HepG2 (cell line): ENCODE measurements around the gene MALRD1. TPM values are rescaled to one million over a fixed set of nuclear protein-coding genes. Genes with fewer than 3 reads are reported as not detected.

Experiments
- ATAC-seq: fragments of 200-7000 bp; cut with Tn5 transposase; 3 replicates; pipeline ENCODE4 v1.9.1; 2020; ENCODE audit warnings: mild to moderate bottlenecking, moderate library complexity
- BruUV-seq: library from RNA; stranded (reverse); fragments of 400-500 nt; replicated peaks from 2 replicates; lab custom pipeline; 2021; lab: Mats Ljungman, UMichigan
- CTCF ChIA-PET: fragments of 300-600 bp; formaldehyde crosslinking; extraction: SDS; loops from one replicate; lab custom pipeline; 2021; ENCODE audit warnings: low total read pairs, inconsistent platforms, low intra/inter-chr PET ratio; lab: Yijun Ruan, JAX
- POLR2A ChIA-PET: fragments of 350-600 bp; sonication (Branson Sonifier 250); formaldehyde crosslinking; loops from one replicate; lab custom pipeline; 2020; ENCODE audit warnings: antibody characterized with exemption, inconsistent platforms; lab: Yijun Ruan, JAX
- DNase-seq: peaks from one replicate; pipeline ENCODE4 v3.0.0-alpha.2; 2015; ENCODE audit warnings: low spot score
- FAIRE-seq: peaks from 3 replicates; lab custom pipeline; 2011; peaks lifted over from hg19 to GRCh38; lab: Jason Lieb, UNC
- H2AFZ ChIP-seq: one replicate; pipeline ENCODE4 v1.6.1; 2011; ENCODE audit warnings: low read length, inconsistent platforms
- H3K27ac ChIP-seq: fragments of 300-600 bp; 3 replicates; pipeline ENCODE4 v1.8.0; 2011; ENCODE audit warnings: mixed run types, mild to moderate bottlenecking, mixed read lengths, low read length, inconsistent platforms; ENCODE audit not compliant: insufficient read depth; ENCODE audit errors: extremely low read length
- H3K27me3 ChIP-seq, 2 experiments: fragments of 200-600 bp in 1 of 2; 2 replicates in 1 of 2; 3 replicates in 1 of 2; pipeline versions ENCODE4 v1.6.0 to v1.8.0; 2011; ENCODE audit warnings: low read length in 2 of 2, mild to moderate bottlenecking in 2 of 2, moderate library complexity in 2 of 2, inconsistent platforms in 1 of 2; ENCODE audit not compliant: insufficient read depth in 2 of 2, control insufficient read depth in 1 of 2
- H3K36me3 ChIP-seq, 2 experiments: fragments of 200-600 bp in 1 of 2; replicated peaks in 1 of 2; 2 replicates in 1 of 2; 3 replicates in 1 of 2; pipeline versions ENCODE4 v1.5.1 to v1.8.0; 2011; ENCODE audit warnings: low read length in 2 of 2, inconsistent platforms in 1 of 2; ENCODE audit not compliant: insufficient read depth in 2 of 2, control insufficient read depth in 1 of 2
- H3K4me1 ChIP-seq: 2 replicates; pipeline ENCODE4 v1.5.1; 2012; ENCODE audit warnings: low read length, inconsistent platforms; ENCODE audit not compliant: insufficient read depth
- H3K4me2 ChIP-seq: 2 replicates; pipeline ENCODE4 v1.6.0; 2011; ENCODE audit warnings: low read depth, low read length, inconsistent platforms
- H3K4me3 ChIP-seq, 3 experiments: fragments of 200-600 bp in 1 of 3; sonication (generic), shearing (Covaris generic) in 1 of 3; replicated peaks in 1 of 3; 2 replicates each; pipeline ENCODE4 v1.5.1; 2011 to 2016; ENCODE audit warnings: low read length in 3 of 3, inconsistent platforms in 2 of 3, low read depth in 2 of 3, mild to moderate bottlenecking in 2 of 3, control low read depth in 1 of 3, mixed read lengths in 1 of 3; ENCODE audit not compliant: insufficient read depth in 1 of 3
- H3K79me2 ChIP-seq: one replicate; pipeline ENCODE4 v1.6.1; 2011; ENCODE audit warnings: low read length, inconsistent platforms; ENCODE audit not compliant: insufficient read depth
- H3K9ac ChIP-seq: 2 replicates; pipeline ENCODE4 v1.6.0; 2011; ENCODE audit warnings: mild to moderate bottlenecking, low read depth, low read length, inconsistent platforms; ENCODE audit not compliant: insufficient read depth
- H3K9me3 ChIP-seq: 2 replicates; pipeline ENCODE4 v1.5.1; 2012; ENCODE audit warnings: mild to moderate bottlenecking, low read length
- H4K20me1 ChIP-seq: 2 replicates; pipeline ENCODE4 v1.6.0; 2011; ENCODE audit warnings: inconsistent platforms, mild to moderate bottlenecking, low read length, moderate library complexity; ENCODE audit not compliant: insufficient read depth
- ADNP ChIP-seq: sonication (generic); formaldehyde crosslinking; IDR thresholded peaks from 2 replicates; pipeline ENCODE4 v1.4.0; 2020; ENCODE audit warnings: missing genetic modification reagents
- ARNT ChIP-seq: fragments of 450-650 bp; IDR thresholded peaks from 2 replicates; pipeline ENCODE4 v1.6.1; 2017
- IRX3 ChIP-seq: sonication (generic); formaldehyde crosslinking; IDR thresholded peaks from 2 replicates; pipeline ENCODE4 v1.8.1; 2023; ENCODE audit warnings: mild to moderate bottlenecking, low read depth, missing genetic modification reagents, borderline replicate concordance
- KIAA2018 ChIP-seq: sonication (generic); formaldehyde crosslinking; IDR thresholded peaks from 2 replicates; pipeline ENCODE4 v1.5.0; 2020; ENCODE audit warnings: mild to moderate bottlenecking, missing genetic modification reagents, borderline replicate concordance
- ZNF142 ChIP-seq: sonication (generic); formaldehyde crosslinking; IDR thresholded peaks from 2 replicates; pipeline ENCODE4 v1.4.0; 2020; ENCODE audit warnings: missing genetic modification reagents
- ZNF282 ChIP-seq: fragments of 450-650 bp; IDR thresholded peaks from 2 replicates; pipeline ENCODE4 v1.6.1; 2018; ENCODE audit not compliant: partially characterized antibody
- ZNF547 ChIP-seq: sonication (generic); formaldehyde crosslinking; IDR thresholded peaks from 2 replicates; pipeline ENCODE4 v1.5.1; 2020; ENCODE audit warnings: mild to moderate bottlenecking, missing genetic modification reagents
- ZNF549 ChIP-seq: sonication (generic); formaldehyde crosslinking; IDR thresholded peaks from 2 replicates; pipeline ENCODE4 v1.5.0; 2020; ENCODE audit warnings: missing genetic modification reagents
- ZNF577 ChIP-seq: sonication (generic); formaldehyde crosslinking; IDR thresholded peaks from 2 replicates; pipeline ENCODE4 v1.4.0; 2020; ENCODE audit warnings: mild to moderate bottlenecking, low read depth, missing genetic modification reagents, borderline replicate concordance
- in situ Hi-C: cut with HindIII; loops from 2 replicates; pipeline ENCODE4 v1.10.0; 2017; ENCODE audit warnings: low pct_unique_long_range_greater_than_20kb; ENCODE audit not compliant: extremely low pct_ligation_motif_present
- intact Hi-C: fragments of 100-400 bp; cut with micrococcal nuclease; formaldehyde crosslinking; loops from one replicate; pipeline ENCODE4 v1.10.0; 2022; ENCODE audit not compliant: unreplicated experiment
- polyA plus RNA-seq, 8 experiments: library from polyadenylated mRNA; depleted of rRNA in 3 of 8; stranded (reverse) in 7 of 8; unstranded in 1 of 8; fragments of >200 nt; fragmentation: Illumina TruSeq in 4 of 8; extraction: Trizol in 4 of 8; gene quantifications; 2 replicates each; pipeline versions ENCODE4 v1.2.1 to v1.2.3, GENCODE V29; 2011 to 2016; ENCODE audit warnings: low read depth in 4 of 8, missing spikeins in 1 of 8, mixed read lengths in 1 of 8; ENCODE audit not compliant: insufficient read depth in 1 of 8
- total RNA-seq, 5 experiments: library from RNA; depleted of rRNA; stranded (reverse); fragments of >200 nt; fragmentation: Illumina TruSeq; extraction: Trizol; gene quantifications; 2 replicates each; pipeline ENCODE4 v1.2.3, GENCODE V29; 2016; ENCODE audit warnings: low read depth in 1 of 5
- TF ChIP-seq, protein P1 (sequence below): sonication (generic); formaldehyde crosslinking; IDR thresholded peaks from 2 replicates; pipeline ENCODE4 v1.4.0; 2020; ENCODE audit warnings: missing genetic modification reagents

The MALRD1 gene
- total and polyA plus RNA-seq, 2 of the 13 experiments (the other 11 are each of a cell fraction or from before 2014, with no cell fraction given), result 5.7 to 15.4 TPM

DNA sequence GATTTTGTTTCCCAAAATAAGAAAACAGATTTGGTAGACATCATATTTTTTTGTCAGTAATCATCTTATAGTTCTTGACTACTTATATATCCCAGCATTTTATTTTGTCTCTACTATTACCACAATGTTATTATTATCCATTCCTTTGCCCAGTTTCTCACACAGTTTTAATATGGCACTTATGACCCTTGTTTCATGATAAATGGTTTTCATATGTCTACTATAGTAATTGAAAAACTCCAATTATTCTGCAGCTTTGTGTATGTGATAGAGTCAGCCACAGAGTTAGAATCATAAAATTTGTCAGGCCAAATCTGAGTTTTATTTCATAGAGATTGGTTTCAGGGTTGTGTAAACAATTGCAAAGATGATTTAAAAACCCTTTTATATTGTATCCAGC, 203.9 kb downstream of the MALRD1 start:
- Histone ChIP-seq H3K9ac (no peak overlapping the region), H4K20me1 (no peaks in the 10 kb centered on the region), H3K4me3 (no peak overlapping the region), H3K36me3 (peaks cover 0 to 1% of the 10 kb centered on the region in 2 experiments; a peak in 1 of 5 replicates), H3K9me3 (peaks cover 5% of the 10 kb centered on the region; the same call in 1 of the 2 replicates), H3K79me2 (no peaks in the 10 kb centered on the region), H3K27ac (no peak overlapping the region), H3K4me2 (no peak overlapping the region), H2AFZ (no peak overlapping the region), H3K27me3 (no peaks in the 10 kb centered on the region), H3K4me1 (no peaks in the 10 kb centered on the region)
- DNase-seq (no peak), FAIRE-seq (no peak), ATAC-seq (no peak)
- in situ Hi-C loops (no loop called here), intact Hi-C loops (no loop called here)
- BruUV-seq, result no TSS peak
- CTCF ChIA-PET, result no interaction called here
- POLR2A ChIA-PET, result no interaction called here
- no peak for TF ChIP-seq ZNF282
- no peak for TF ChIP-seq KIAA2018 (CRISPR knock-in tag)
- no peak for TF ChIP-seq ZNF549
- no peak for TF ChIP-seq ARNT
- TF ChIP-seq, protein P1, sequence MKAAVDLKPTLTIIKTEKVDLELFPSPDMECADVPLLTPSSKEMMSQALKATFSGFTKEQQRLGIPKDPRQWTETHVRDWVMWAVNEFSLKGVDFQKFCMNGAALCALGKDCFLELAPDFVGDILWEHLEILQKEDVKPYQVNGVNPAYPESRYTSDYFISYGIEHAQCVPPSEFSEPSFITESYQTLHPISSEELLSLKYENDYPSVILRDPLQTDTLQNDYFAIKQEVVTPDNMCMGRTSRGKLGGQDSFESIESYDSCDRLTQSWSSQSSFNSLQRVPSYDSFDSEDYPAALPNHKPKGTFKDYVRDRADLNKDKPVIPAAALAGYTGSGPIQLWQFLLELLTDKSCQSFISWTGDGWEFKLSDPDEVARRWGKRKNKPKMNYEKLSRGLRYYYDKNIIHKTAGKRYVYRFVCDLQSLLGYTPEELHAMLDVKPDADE, result no peak
- TF ChIP-seq ZNF577 (CRISPR knock-in tag), result no peak
- no peak for TF ChIP-seq ADNP
- no peak for TF ChIP-seq ZNF142 (CRISPR knock-in tag)
- no peak for TF ChIP-seq ZNF547
- no peak for TF ChIP-seq IRX3 (CRISPR knock-in tag)
